ENCODE data around the gene FOXN3.
"Not testable (repeated sequence)": the region's sequence is repeated elsewhere in the genome, so short reads cannot be mapped to it uniquely, and the experiment has no call there.

GRCh38 chr14:89151693-89152092, 265.3 kb downstream of the FOXN3 start:
- not testable (repeated sequence) for TF ChIP-seq CTCF (conservative IDR thresholded peaks at IDR 0.05 in 1 of 2, IDR thresholded peaks at IDR 0.05 in 1 of 2; ENCODE audit: low read depth in 1 of 2, low read length in 2 of 2); EZH2 (IDR thresholded peaks at IDR 0.05; ENCODE audit: low read length, missing control alignments)
